HUES64 (cell line): Measurements from ENCODE around the gene KLF4.

Experiments
- H3K27ac ChIP-seq: 2 replicates; pipeline ENCODE4 v1.7.0; 2013; ENCODE audit warnings: low read depth, low read length, inconsistent platforms
- H3K27me3 ChIP-seq: 2 replicates; pipeline ENCODE4 v1.6.1; 2013; ENCODE audit warnings: mild to moderate bottlenecking, low read length; ENCODE audit not compliant: insufficient read depth
- H3K36me3 ChIP-seq: 2 replicates; pipeline ENCODE4 v1.6.1; 2013; ENCODE audit warnings: mild to moderate bottlenecking, low read length; ENCODE audit not compliant: insufficient read depth
- H3K4me1 ChIP-seq: 2 replicates; pipeline ENCODE4 v1.6.1; 2013; ENCODE audit warnings: mild to moderate bottlenecking, low read length, moderate library complexity; ENCODE audit not compliant: insufficient read depth
- H3K4me3 ChIP-seq: 2 replicates; pipeline ENCODE4 v1.5.1; 2013; ENCODE audit warnings: mild to moderate bottlenecking, low read length, moderate library complexity
- H3K9ac ChIP-seq: 2 replicates; pipeline ENCODE4 v1.6.1; 2013; ENCODE audit warnings: mild to moderate bottlenecking, low read depth, low read length
- H3K9me3 ChIP-seq: 2 replicates; pipeline ENCODE4 v1.6.1; 2013; ENCODE audit warnings: low read depth, low read length; ENCODE audit not compliant: insufficient read depth
- WGBS: fragments of 150-250, 120-280 bp; methylation state at CpG from one replicate; pipeline ENCODE4 v1.1.7; 2013; ENCODE audit warnings: missing lambda C conversion rate; 5-methylcytosine and 5-hydroxymethylcytosine counted together

The KLF4 gene

GRCh38 chr9:107446491-107446890 lies 43.1 kb downstream of the KLF4 start:
- H3K36me3 ChIP-seq = no peaks in the 10 kb centered on the region
- no peaks in the 10 kb centered on the region for H3K4me1 ChIP-seq
- no peaks in the 10 kb centered on the region for H3K27me3 ChIP-seq
- WGBS = 95% methylated on average over 12 of the region's 12 CpGs
- H3K27ac ChIP-seq = no peak overlapping the region
- H3K4me3 ChIP-seq = no peak overlapping the region
- no peaks in the 10 kb centered on the region for H3K9me3 ChIP-seq
- no peak overlapping the region for H3K9ac ChIP-seq

- no CpG with 5 or more reads among the region's 1 CpG for WGBS
Measured at GRCh38 chr9:107443786-107444185, 45.8 kb downstream of the KLF4 start.

GRCh38 chr9:107439991-107440456 lies 49.5 kb downstream of the KLF4 start:
- Histone ChIP-seq H3K36me3 (no peaks in the 10 kb centered on the region), H3K4me1 (peaks cover 12% of the 10 kb centered on the region), H3K27ac (no peak overlapping the region; the same call in 1 of the 2 replicates), H3K4me3 (no peak overlapping the region), H3K27me3 (no peaks in the 10 kb centered on the region), H3K9ac (no peak overlapping the region), H3K9me3 (no peaks in the 10 kb centered on the region)
- whole genome bisulfite sequencing = 86% methylated on average over 2 of the region's 3 CpGs

More at GRCh38 chr9:107443786-107444185, 45.8 kb downstream of the KLF4 start:
- Histone ChIP-seq H3K4me1 (peaks cover 4% of the 10 kb centered on the region; the same call in 1 of the 2 replicates), H3K9me3 (no peaks in the 10 kb centered on the region), H3K9ac (no peak overlapping the region), H3K36me3 (no peaks in the 10 kb centered on the region), H3K27me3 (no peaks in the 10 kb centered on the region), H3K4me3 (no peak overlapping the region), H3K27ac (no peak overlapping the region)

GRCh38 chr9:107438211-107439031 lies 51.1 kb downstream of the KLF4 start:
- H3K36me3 ChIP-seq = no peaks in the 10 kb centered on the region
- no peaks in the 10 kb centered on the region for H3K27me3 ChIP-seq
- WGBS = 32% methylated on average over 6 of the region's 7 CpGs
- H3K4me1 ChIP-seq = peaks cover 12% of the 10 kb centered on the region
- H3K4me3 ChIP-seq = peak overlapping the region; percentile 18; the same call in 1 of the 2 replicates
- peak overlapping the region; percentile 32; the same call in 1 of the 2 replicates for H3K9ac ChIP-seq
- no peaks in the 10 kb centered on the region for H3K9me3 ChIP-seq
- peak overlapping the region; percentile 92; the same call in 1 of the 2 replicates for H3K27ac ChIP-seq

GRCh38 chr9:107437716-107438115 lies 51.9 kb downstream of the KLF4 start:
- no peaks in the 10 kb centered on the region for H3K9me3 ChIP-seq
- no peak overlapping the region for H3K4me3 ChIP-seq
- peak overlapping the region; percentile 32; the same call in 1 of the 2 replicates for H3K9ac ChIP-seq
- H3K36me3 ChIP-seq = no peaks in the 10 kb centered on the region
- WGBS = 68% methylated on average over 6 of the region's 6 CpGs
- no peaks in the 10 kb centered on the region for H3K27me3 ChIP-seq
- peaks cover 12% of the 10 kb centered on the region for H3K4me1 ChIP-seq
- H3K27ac ChIP-seq = peak overlapping the region; percentile 92; the same call in 1 of the 2 replicates

DNA sequence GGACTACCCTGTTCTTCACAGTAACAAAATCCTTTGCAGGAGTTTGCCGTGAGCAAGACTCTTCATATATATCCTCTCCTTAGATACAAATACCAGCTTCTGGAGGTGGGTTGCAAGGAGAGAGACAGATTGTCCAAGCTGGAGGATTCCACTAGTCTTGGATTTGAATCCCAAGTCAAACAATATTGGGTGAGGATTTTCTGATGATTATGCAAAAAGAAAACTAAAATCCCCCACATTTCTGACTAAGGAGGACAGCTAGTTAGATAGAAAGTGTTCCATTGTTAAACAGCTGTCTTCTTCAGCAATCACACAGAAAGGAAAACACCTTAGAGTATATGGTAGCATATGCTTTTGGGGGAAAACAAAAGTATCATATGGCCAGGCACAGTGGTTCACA lies 54.2 kb downstream of the KLF4 start:
- H3K27me3 ChIP-seq = no peaks in the 10 kb centered on the region
- H3K36me3 ChIP-seq = no peaks in the 10 kb centered on the region
- H3K4me3 ChIP-seq = no peak overlapping the region
- H3K9me3 ChIP-seq = no peaks in the 10 kb centered on the region
- peaks cover 12% of the 10 kb centered on the region for H3K4me1 ChIP-seq
- no peak overlapping the region for H3K9ac ChIP-seq
- H3K27ac ChIP-seq = no peak overlapping the region
- WGBS = no CpG with 5 or more reads among the region's 1 CpG
